ENCODE measurements around the gene TRIM7.
"Not testable (repeated sequence)": the region's sequence is repeated elsewhere in the genome, so short reads cannot be mapped to it uniquely, and the experiment has no call there.

TRIM7 gene

GRCh38 chr5:181188700-181189362 lies 16.2 kb downstream of the TRIM7 start:
- DNase-seq (ENCODE audit: insufficient read length) = no peak
- peak; percentile 70 for FAIRE-seq
- TF ChIP-seq TAF1 (IDR thresholded peaks at IDR 0.05; ENCODE audit: borderline replicate concordance, low read depth, low read length) (no peak), POLR2A (IDR thresholded peaks at IDR 0.05; ENCODE audit: low read depth, low read length) (no peak), POLR2AphosphoS5 (IDR thresholded peaks at IDR 0.05; ENCODE audit: low read depth, low read length) (no peak)

GRCh38 chr5:181187500-181188213 lies 17.3 kb downstream of the TRIM7 start:
- TF ChIP-seq POLR2A (IDR thresholded peaks at IDR 0.05; ENCODE audit: low read depth, low read length) (no peak), POLR2AphosphoS5 (IDR thresholded peaks at IDR 0.05; ENCODE audit: low read depth, low read length) (no peak), TAF1 (IDR thresholded peaks at IDR 0.05; ENCODE audit: borderline replicate concordance, low read depth, low read length) (no peak)
- FAIRE-seq (peak; percentile 70), DNase-seq (ENCODE audit: insufficient read length) (no peak)

- FAIRE-seq (no peak), DNase-seq (ENCODE audit: insufficient read length) (no peak)
- TF ChIP-seq POLR2AphosphoS5 (IDR thresholded peaks at IDR 0.05; ENCODE audit: low read depth, low read length) (no peak), TAF1 (IDR thresholded peaks at IDR 0.05; ENCODE audit: borderline replicate concordance, low read depth, low read length) (no peak), POLR2A (IDR thresholded peaks at IDR 0.05; ENCODE audit: low read depth, low read length) (no peak)
Measured at GRCh38 chr5:181186986-181187499, 18.0 kb downstream of the TRIM7 start.

GRCh38 chr5:181186022-181186421 lies 19.0 kb downstream of the TRIM7 start:
- FAIRE-seq = no peak
- DNase-seq (ENCODE audit: insufficient read length) = no peak
- no peak for TF ChIP-seq POLR2AphosphoS5 (IDR thresholded peaks at IDR 0.05; ENCODE audit: low read depth, low read length)
- TF ChIP-seq TAF1 (IDR thresholded peaks at IDR 0.05; ENCODE audit: borderline replicate concordance, low read depth, low read length) = no peak
- TF ChIP-seq POLR2A (IDR thresholded peaks at IDR 0.05; ENCODE audit: low read depth, low read length) = no peak

GRCh38 chr5:181185560-181185959 lies 19.4 kb downstream of the TRIM7 start:
- FAIRE-seq (no peak), DNase-seq (ENCODE audit: insufficient read length) (no peak)

GRCh38 chr5:181184845-181185216 lies 20.2 kb downstream of the TRIM7 start:
- no peak for TF ChIP-seq POLR2AphosphoS5 (IDR thresholded peaks at IDR 0.05; ENCODE audit: low read depth, low read length)
- TF ChIP-seq TAF1 (IDR thresholded peaks at IDR 0.05; ENCODE audit: borderline replicate concordance, low read depth, low read length) = no peak
- no peak for TF ChIP-seq POLR2A (IDR thresholded peaks at IDR 0.05; ENCODE audit: low read depth, low read length)
- no peak for FAIRE-seq
- no peak for DNase-seq (ENCODE audit: insufficient read length)

More at GRCh38 chr5:181185560-181185959, 19.4 kb downstream of the TRIM7 start:
- TF ChIP-seq TAF1 (IDR thresholded peaks at IDR 0.05; ENCODE audit: borderline replicate concordance, low read depth, low read length) = no peak
- TF ChIP-seq POLR2A (IDR thresholded peaks at IDR 0.05; ENCODE audit: low read depth, low read length) = no peak
- TF ChIP-seq POLR2AphosphoS5 (IDR thresholded peaks at IDR 0.05; ENCODE audit: low read depth, low read length) = no peak

- TF ChIP-seq TAF1 (IDR thresholded peaks at IDR 0.05; ENCODE audit: borderline replicate concordance, low read depth, low read length) (no peak), POLR2AphosphoS5 (IDR thresholded peaks at IDR 0.05; ENCODE audit: low read depth, low read length) (no peak), POLR2A (IDR thresholded peaks at IDR 0.05; ENCODE audit: low read depth, low read length) (no peak)
- FAIRE-seq = no peak
- no peak for DNase-seq (ENCODE audit: insufficient read length)
Measured at GRCh38 chr5:181182651-181183050, 22.3 kb downstream of the TRIM7 start.

- TF ChIP-seq TAF1 (IDR thresholded peaks at IDR 0.05; ENCODE audit: borderline replicate concordance, low read depth, low read length) = no peak
- TF ChIP-seq POLR2A (IDR thresholded peaks at IDR 0.05; ENCODE audit: low read depth, low read length) = no peak
- TF ChIP-seq POLR2AphosphoS5 (IDR thresholded peaks at IDR 0.05; ENCODE audit: low read depth, low read length) = no peak
- no peak for DNase-seq (ENCODE audit: insufficient read length)
- peak; percentile 85 for FAIRE-seq
Measured at GRCh38 chr5:181181650-181182565, 23.1 kb downstream of the TRIM7 start.

- FAIRE-seq; DNase-seq (ENCODE audit: insufficient read length): not testable (repeated sequence)
Measured at GRCh38 chr5:181177559-181177958, 27.4 kb downstream of the TRIM7 start.

GRCh38 chr5:181176254-181176952 lies 28.6 kb downstream of the TRIM7 start:
- no peak for FAIRE-seq
- TF ChIP-seq POLR2AphosphoS5 (IDR thresholded peaks at IDR 0.05; ENCODE audit: low read depth, low read length) (no peak), TAF1 (IDR thresholded peaks at IDR 0.05; ENCODE audit: borderline replicate concordance, low read depth, low read length) (no peak), POLR2A (IDR thresholded peaks at IDR 0.05; ENCODE audit: low read depth, low read length) (no peak)

More at GRCh38 chr5:181176254-181176952, 28.6 kb downstream of the TRIM7 start:
- no peak for DNase-seq (ENCODE audit: insufficient read length)
